Trophoblast cell (in vitro differentiated cells and primary cell): ENCODE data around the gene HNF1B.

ENCODE experiments used
- DNase-seq, 2 donors: peaks; one replicate each; pipeline ENCODE4 v3.0.0-alpha.2; 2016
- H2AFZ ChIP-seq: 2 replicates; pipeline ENCODE4 v1.6.1; 2013; ENCODE audit warnings: low read length, moderate library complexity, mild to moderate bottlenecking; ENCODE audit not compliant: insufficient read depth, poor library complexity
- H2AK5ac ChIP-seq: 2 replicates; pipeline ENCODE4 v1.6.1; 2013; ENCODE audit warnings: mild to moderate bottlenecking, low read length
- H2BK120ac ChIP-seq: 2 replicates; pipeline ENCODE4 v1.6.1; 2013; ENCODE audit warnings: low read length, mild to moderate bottlenecking, moderate library complexity; ENCODE audit not compliant: insufficient read depth, poor library complexity
- H2BK12ac ChIP-seq: 2 replicates; pipeline ENCODE4 v1.6.1; 2013; ENCODE audit warnings: mild to moderate bottlenecking, low read length, moderate library complexity
- H2BK5ac ChIP-seq: 2 replicates; pipeline ENCODE4 v1.6.1; 2013; ENCODE audit warnings: low read length, low read depth, moderate library complexity, mild to moderate bottlenecking; ENCODE audit not compliant: poor library complexity
- H3K14ac ChIP-seq: 2 replicates; pipeline ENCODE4 v1.6.1; 2013; ENCODE audit warnings: mild to moderate bottlenecking, low read length
- H3K18ac ChIP-seq: 2 replicates; pipeline ENCODE4 v1.6.1; 2013; ENCODE audit warnings: mild to moderate bottlenecking, low read length
- H3K23ac ChIP-seq: 2 replicates; pipeline ENCODE4 v1.6.1; 2013; ENCODE audit warnings: low read length
- H3K27ac ChIP-seq: 2 replicates; pipeline ENCODE4 v1.5.1; 2013; ENCODE audit warnings: low read depth, mild to moderate bottlenecking, inconsistent platforms, low read length, moderate library complexity
- H3K27me3 ChIP-seq: 2 replicates; pipeline ENCODE4 v1.6.1; 2013; ENCODE audit warnings: inconsistent platforms, mild to moderate bottlenecking, low read length, moderate library complexity; ENCODE audit not compliant: insufficient read depth
- H3K36me3 ChIP-seq, 2 experiments: 1 replicate in 1 of 2; 2 replicates in 1 of 2; pipeline ENCODE4 v1.6.1; 2013; ENCODE audit warnings: low read length in 2 of 2, mild to moderate bottlenecking in 2 of 2, moderate library complexity in 1 of 2; ENCODE audit not compliant: insufficient read depth in 2 of 2, control insufficient read depth in 1 of 2
- H3K4ac ChIP-seq: 2 replicates; pipeline ENCODE4 v1.6.1; 2013; ENCODE audit warnings: low read depth, mild to moderate bottlenecking, low read length, moderate library complexity
- H3K4me1 ChIP-seq, 2 experiments: 1 replicate in 1 of 2; 2 replicates in 1 of 2; pipeline ENCODE4 v1.6.1; 2013; ENCODE audit warnings: low read length in 2 of 2, mild to moderate bottlenecking in 2 of 2, moderate library complexity in 1 of 2; ENCODE audit not compliant: insufficient read depth in 2 of 2, control insufficient read depth in 1 of 2
- H3K4me2 ChIP-seq: 2 replicates; pipeline ENCODE4 v1.6.1; 2013; ENCODE audit warnings: inconsistent platforms, mild to moderate bottlenecking, low read length, moderate library complexity
- H3K4me3 ChIP-seq: 2 replicates; pipeline ENCODE4 v1.5.1; 2013; ENCODE audit warnings: mild to moderate bottlenecking, low read depth, low read length, inconsistent platforms
- H3K79me1 ChIP-seq: one replicate; pipeline ENCODE4 v1.6.1; 2013; ENCODE audit warnings: low read length
- H3K79me2 ChIP-seq: 2 replicates; pipeline ENCODE4 v1.6.1; 2013; ENCODE audit warnings: low read length, mild to moderate bottlenecking; ENCODE audit not compliant: control insufficient read depth, insufficient read depth, poor library complexity
- H3K9ac ChIP-seq: 2 replicates; pipeline ENCODE4 v1.6.1; 2013; ENCODE audit warnings: mild to moderate bottlenecking, low read length
- H3K9me3 ChIP-seq: 2 replicates; pipeline ENCODE4 v1.6.1; 2013; ENCODE audit warnings: low read depth, mild to moderate bottlenecking, control low read depth, inconsistent platforms, low read length; ENCODE audit not compliant: insufficient read depth
- H4K12ac ChIP-seq: 2 replicates; pipeline ENCODE4 v1.6.1; 2013; ENCODE audit warnings: low read depth, mild to moderate bottlenecking, low read length, moderate library complexity
- H4K8ac ChIP-seq: 2 replicates; pipeline ENCODE4 v1.6.1; 2013; ENCODE audit warnings: low read depth, mild to moderate bottlenecking, low read length, moderate library complexity
- H4K91ac ChIP-seq: one replicate; pipeline ENCODE4 v1.6.1; 2013; ENCODE audit warnings: low read depth, mild to moderate bottlenecking, low read length, moderate library complexity
- WGBS: extraction: QIAGEN DNeasy Blood & Tissue Kit; methylation state at CpG from one replicate; pipeline ENCODE4 v1.1.7; 2013; ENCODE audit warnings: missing lambda C conversion rate; ENCODE audit not compliant: insufficient read length, insufficient coverage; ENCODE audit errors: extremely low coverage; 5-methylcytosine and 5-hydroxymethylcytosine counted together

Gene HNF1B

GRCh38 chr17:37729905-37730304 lies 15.0 kb downstream of the HNF1B start:
- Histone ChIP-seq H3K14ac (no peak overlapping the region), H3K9me3 (no peaks in the 10 kb centered on the region), H3K4ac (no peak overlapping the region), H2BK5ac (no peak overlapping the region), H2AFZ (no peak overlapping the region), H4K12ac (no peak overlapping the region), H4K91ac (no peak overlapping the region), H2AK5ac (no peak overlapping the region), H3K27ac (no peak overlapping the region), H4K8ac (no peak overlapping the region), H2BK12ac (no peak overlapping the region), H3K4me2 (no peak overlapping the region), H3K4me1 (no peaks in the 10 kb centered on the region), H3K27me3 (no peaks in the 10 kb centered on the region), H3K4me3 (no peak overlapping the region), H3K9ac (no peak overlapping the region), H3K18ac (no peak overlapping the region), H3K23ac (no peak overlapping the region), H3K79me1 (no peaks in the 10 kb centered on the region), H3K36me3 (no peaks in the 10 kb centered on the region), H3K79me2 (no peaks in the 10 kb centered on the region), H2BK120ac (no peak overlapping the region)
- DNase-seq = no peak
- WGBS = no CpG with 5 or more reads among the region's 6 CpGs

GRCh38 chr17:37726891-37727675 lies 17.8 kb downstream of the HNF1B start:
- Histone ChIP-seq H3K27ac (no peak overlapping the region), H3K4me3 (no peak overlapping the region), H3K18ac (no peak overlapping the region), H3K4ac (no peak overlapping the region), H3K4me2 (no peak overlapping the region), H2BK120ac (no peak overlapping the region), H3K14ac (no peak overlapping the region), H2AK5ac (no peak overlapping the region), H3K9me3 (no peaks in the 10 kb centered on the region), H4K91ac (no peak overlapping the region), H4K12ac (no peak overlapping the region), H3K23ac (no peak overlapping the region), H3K79me1 (no peaks in the 10 kb centered on the region), H3K4me1 (no peaks in the 10 kb centered on the region), H3K27me3 (no peaks in the 10 kb centered on the region), H4K8ac (no peak overlapping the region), H3K79me2 (no peaks in the 10 kb centered on the region), H2BK12ac (no peak overlapping the region), H2BK5ac (no peak overlapping the region), H2AFZ (no peak overlapping the region), H3K36me3 (no peaks in the 10 kb centered on the region), H3K9ac (no peak overlapping the region)
- WGBS = no CpG with 5 or more reads among the region's 12 CpGs
- DNase-seq = no peak

GRCh38 chr17:37726248-37726647 lies 18.6 kb downstream of the HNF1B start:
- Histone ChIP-seq H3K79me1 (no peaks in the 10 kb centered on the region), H3K27ac (no peak overlapping the region), H2BK5ac (no peak overlapping the region), H2BK120ac (no peak overlapping the region), H3K4ac (no peak overlapping the region), H3K18ac (no peak overlapping the region), H3K79me2 (no peaks in the 10 kb centered on the region), H3K23ac (no peak overlapping the region), H3K27me3 (no peaks in the 10 kb centered on the region), H3K4me3 (no peak overlapping the region), H3K14ac (no peak overlapping the region), H4K91ac (no peak overlapping the region), H4K8ac (no peak overlapping the region), H2AK5ac (no peak overlapping the region), H3K9ac (no peak overlapping the region), H3K4me1 (no peaks in the 10 kb centered on the region), H3K9me3 (no peaks in the 10 kb centered on the region), H3K4me2 (no peak overlapping the region), H3K36me3 (no peaks in the 10 kb centered on the region), H2AFZ (no peak overlapping the region), H4K12ac (no peak overlapping the region), H2BK12ac (no peak overlapping the region)
- WGBS = no CpG with 5 or more reads among the region's 3 CpGs
- DNase-seq = no peak

GRCh38 chr17:37725601-37726146 lies 19.2 kb downstream of the HNF1B start:
- Histone ChIP-seq H4K12ac (no peak overlapping the region), H3K9me3 (no peaks in the 10 kb centered on the region), H3K36me3 (no peaks in the 10 kb centered on the region), H3K79me2 (no peaks in the 10 kb centered on the region), H2BK5ac (no peak overlapping the region), H3K23ac (no peak overlapping the region), H3K9ac (no peak overlapping the region), H2BK120ac (no peak overlapping the region), H2AK5ac (no peak overlapping the region), H4K91ac (no peak overlapping the region), H3K18ac (no peak overlapping the region), H3K4me1 (no peaks in the 10 kb centered on the region), H3K79me1 (no peaks in the 10 kb centered on the region), H3K27ac (no peak overlapping the region), H3K27me3 (no peaks in the 10 kb centered on the region), H3K4ac (no peak overlapping the region), H3K4me3 (no peak overlapping the region), H3K4me2 (no peak overlapping the region), H4K8ac (no peak overlapping the region), H3K14ac (no peak overlapping the region), H2BK12ac (no peak overlapping the region), H2AFZ (no peak overlapping the region)
- no peak for DNase-seq
- WGBS = no CpG with 5 or more reads among the region's 4 CpGs
